Endothelial cell of umbilical vein (primary cell): ENCODE measurements around the gene LRRC8E.

Experiments
- POLR2A ChIP-seq: IDR thresholded peaks from 2 replicates; pipeline ENCODE4 v1.6.1; 2012; ENCODE audit warnings: low read depth, mild to moderate bottlenecking, control low read depth, low read length
- POLR2AphosphoS5 ChIP-seq: IDR thresholded peaks from 2 replicates; pipeline ENCODE4 v1.6.1; 2012; ENCODE audit warnings: low read depth, mild to moderate bottlenecking, control low read depth, low read length, moderate library complexity; ENCODE audit not compliant: insufficient read depth
- TF ChIP-seq, protein P1 (sequence below): IDR thresholded peaks from 2 replicates; pipeline ENCODE4 v1.6.1; 2011; ENCODE audit not compliant: insufficient read depth, insufficient read length
- TF ChIP-seq, protein P2 (sequence below), 2 donors: IDR thresholded peaks; 1 replicate in 1 of 2; 2 replicates in 1 of 2; pipeline ENCODE4 v1.5.1; 2011; ENCODE audit warnings: low read length in 2 of 2, mild to moderate bottlenecking in 2 of 2, moderate library complexity in 2 of 2, control low read depth in 1 of 2, inconsistent platforms in 1 of 2, low read depth in 1 of 2; ENCODE audit not compliant: insufficient read depth in 1 of 2; ENCODE audit errors: extremely low read depth in 1 of 2

- TF ChIP-seq, protein P1, sequence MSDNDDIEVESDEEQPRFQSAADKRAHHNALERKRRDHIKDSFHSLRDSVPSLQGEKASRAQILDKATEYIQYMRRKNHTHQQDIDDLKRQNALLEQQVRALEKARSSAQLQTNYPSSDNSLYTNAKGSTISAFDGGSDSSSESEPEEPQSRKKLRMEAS = no peak
- TF ChIP-seq POLR2A (no peak), POLR2AphosphoS5 (no peak)
- TF ChIP-seq, protein P2, sequence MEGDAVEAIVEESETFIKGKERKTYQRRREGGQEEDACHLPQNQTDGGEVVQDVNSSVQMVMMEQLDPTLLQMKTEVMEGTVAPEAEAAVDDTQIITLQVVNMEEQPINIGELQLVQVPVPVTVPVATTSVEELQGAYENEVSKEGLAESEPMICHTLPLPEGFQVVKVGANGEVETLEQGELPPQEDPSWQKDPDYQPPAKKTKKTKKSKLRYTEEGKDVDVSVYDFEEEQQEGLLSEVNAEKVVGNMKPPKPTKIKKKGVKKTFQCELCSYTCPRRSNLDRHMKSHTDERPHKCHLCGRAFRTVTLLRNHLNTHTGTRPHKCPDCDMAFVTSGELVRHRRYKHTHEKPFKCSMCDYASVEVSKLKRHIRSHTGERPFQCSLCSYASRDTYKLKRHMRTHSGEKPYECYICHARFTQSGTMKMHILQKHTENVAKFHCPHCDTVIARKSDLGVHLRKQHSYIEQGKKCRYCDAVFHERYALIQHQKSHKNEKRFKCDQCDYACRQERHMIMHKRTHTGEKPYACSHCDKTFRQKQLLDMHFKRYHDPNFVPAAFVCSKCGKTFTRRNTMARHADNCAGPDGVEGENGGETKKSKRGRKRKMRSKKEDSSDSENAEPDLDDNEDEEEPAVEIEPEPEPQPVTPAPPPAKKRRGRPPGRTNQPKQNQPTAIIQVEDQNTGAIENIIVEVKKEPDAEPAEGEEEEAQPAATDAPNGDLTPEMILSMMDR (IDR thresholded peaks at IDR 0.05; ENCODE audit: extremely low read depth in 1 of 2, insufficient read depth in 1 of 2, low read depth in 1 of 2, low read length in 2 of 2) = no peak
Measured at GRCh38 chr19:7874897-7875273, 13.4 kb upstream of the LRRC8E start.
